DND-41 (cell line): ENCODE measurements around the gene MED12L.
"Not testable (repeated sequence)": the region's sequence is repeated elsewhere in the genome, so short reads cannot be mapped to it uniquely, and the experiment has no call there.

Experiments used
- ATAC-seq: fragments of 200-7000 bp; cut with Tn5 transposase; 3 replicates; pipeline ENCODE4 v1.9.1; 2021; ENCODE audit warnings: low read depth; ENCODE audit not compliant: insufficient read depth
- DNase-seq: peaks from one replicate; pipeline ENCODE4 v3.0.0-alpha.2; 2020
- H2AFZ ChIP-seq: 2 replicates; pipeline ENCODE4 v1.6.0; 2012; ENCODE audit warnings: low read depth, low read length
- H3K27ac ChIP-seq: 2 replicates; pipeline ENCODE4 v1.5.1; 2012; ENCODE audit warnings: low read length, inconsistent platforms
- H3K27me3 ChIP-seq: fragments of 200-600 bp; sonication (generic); 2 replicates; pipeline ENCODE4 v1.6.0; 2012; ENCODE audit warnings: low read length, mild to moderate bottlenecking, inconsistent platforms; ENCODE audit not compliant: insufficient read depth, poor library complexity
- H3K36me3 ChIP-seq: 2 replicates; pipeline ENCODE4 v1.5.1; 2012; ENCODE audit warnings: low read length, inconsistent platforms; ENCODE audit not compliant: insufficient read depth
- H3K4me1 ChIP-seq: 2 replicates; pipeline ENCODE4 v1.5.1; 2012; ENCODE audit warnings: mild to moderate bottlenecking, low read length; ENCODE audit not compliant: insufficient read depth
- H3K4me2 ChIP-seq: 2 replicates; pipeline ENCODE4 v1.6.0; 2012; ENCODE audit warnings: mild to moderate bottlenecking, moderate library complexity, low read length, inconsistent platforms; ENCODE audit not compliant: insufficient read depth
- H3K4me3 ChIP-seq, 2 experiments: fragments of 200-600 bp in 1 of 2; shearing (Covaris generic) in 1 of 2; 2 replicates each; pipeline ENCODE4 v1.5.1; 2012 to 2016; ENCODE audit warnings: inconsistent platforms in 2 of 2, low read length in 2 of 2, mild to moderate bottlenecking in 2 of 2, low read depth in 1 of 2, moderate library complexity in 1 of 2
- H3K79me2 ChIP-seq: 2 replicates; pipeline ENCODE4 v1.6.0; 2012; ENCODE audit warnings: low read length, inconsistent platforms; ENCODE audit not compliant: insufficient read depth
- H3K9ac ChIP-seq: 2 replicates; pipeline ENCODE4 v1.6.0; 2012; ENCODE audit warnings: low read depth, mild to moderate bottlenecking, inconsistent platforms, low read length, moderate library complexity
- H3K9me3 ChIP-seq: 2 replicates; pipeline ENCODE4 v1.5.1; 2012; ENCODE audit warnings: low read length, moderate library complexity, mild to moderate bottlenecking, inconsistent platforms; ENCODE audit not compliant: insufficient read depth, severe bottlenecking
- H4K20me1 ChIP-seq: 2 replicates; pipeline ENCODE4 v1.6.0; 2012; ENCODE audit warnings: low read length; ENCODE audit not compliant: insufficient read depth
- EZH2 ChIP-seq: IDR thresholded peaks from 3 replicates; pipeline ENCODE4 v1.6.1; 2012; ENCODE audit warnings: borderline replicate concordance, low read depth, mild to moderate bottlenecking, moderate library complexity, low read length, inconsistent platforms; ENCODE audit not compliant: severe bottlenecking
- TF ChIP-seq, protein P1 (sequence below): IDR thresholded peaks from 2 replicates; pipeline ENCODE4 v1.5.1; 2012; ENCODE audit warnings: borderline replicate concordance, low read length, moderate library complexity, mild to moderate bottlenecking; ENCODE audit not compliant: poor library complexity, severe bottlenecking; ENCODE audit errors: extremely low read depth

The MED12L gene

DNA sequence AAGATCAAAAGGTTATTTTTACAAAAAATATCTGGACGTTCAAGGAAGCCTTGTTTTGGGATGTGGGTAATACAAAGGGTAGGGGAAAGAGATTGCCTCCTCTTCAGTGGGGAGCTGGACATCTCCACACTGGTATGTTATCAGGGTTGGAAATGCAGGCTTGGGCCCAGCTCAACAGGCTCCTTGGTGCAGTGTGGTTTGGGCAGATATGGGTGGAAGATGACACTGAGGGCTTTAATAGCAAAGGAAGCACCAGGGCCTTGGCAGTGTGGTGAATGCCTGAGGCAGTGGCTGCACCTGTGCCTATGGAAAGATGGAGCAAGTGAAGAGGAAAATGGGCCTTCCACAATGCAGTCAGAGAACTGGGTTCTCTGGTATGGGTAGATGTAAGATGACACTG lies 11.2 kb upstream of the MED12L start:
- no peaks in the 10 kb centered on the region for H3K4me1 ChIP-seq
- no peaks in the 10 kb centered on the region for H4K20me1 ChIP-seq
- DNase-seq (no peak), ATAC-seq (no peak)
- no peaks in the 10 kb centered on the region for H3K9me3 ChIP-seq
- H2AFZ ChIP-seq: no peak overlapping the region
- H3K9ac ChIP-seq: no peak overlapping the region
- H3K4me3 ChIP-seq: no peak overlapping the region
- H3K4me2 ChIP-seq: no peak overlapping the region
- peaks cover 8% of the 10 kb centered on the region for H3K27me3 ChIP-seq
- H3K27ac ChIP-seq: no peak overlapping the region
- TF ChIP-seq EZH2: no peak
- TF ChIP-seq, protein P1, sequence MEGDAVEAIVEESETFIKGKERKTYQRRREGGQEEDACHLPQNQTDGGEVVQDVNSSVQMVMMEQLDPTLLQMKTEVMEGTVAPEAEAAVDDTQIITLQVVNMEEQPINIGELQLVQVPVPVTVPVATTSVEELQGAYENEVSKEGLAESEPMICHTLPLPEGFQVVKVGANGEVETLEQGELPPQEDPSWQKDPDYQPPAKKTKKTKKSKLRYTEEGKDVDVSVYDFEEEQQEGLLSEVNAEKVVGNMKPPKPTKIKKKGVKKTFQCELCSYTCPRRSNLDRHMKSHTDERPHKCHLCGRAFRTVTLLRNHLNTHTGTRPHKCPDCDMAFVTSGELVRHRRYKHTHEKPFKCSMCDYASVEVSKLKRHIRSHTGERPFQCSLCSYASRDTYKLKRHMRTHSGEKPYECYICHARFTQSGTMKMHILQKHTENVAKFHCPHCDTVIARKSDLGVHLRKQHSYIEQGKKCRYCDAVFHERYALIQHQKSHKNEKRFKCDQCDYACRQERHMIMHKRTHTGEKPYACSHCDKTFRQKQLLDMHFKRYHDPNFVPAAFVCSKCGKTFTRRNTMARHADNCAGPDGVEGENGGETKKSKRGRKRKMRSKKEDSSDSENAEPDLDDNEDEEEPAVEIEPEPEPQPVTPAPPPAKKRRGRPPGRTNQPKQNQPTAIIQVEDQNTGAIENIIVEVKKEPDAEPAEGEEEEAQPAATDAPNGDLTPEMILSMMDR: no peak
- no peaks in the 10 kb centered on the region for H3K79me2 ChIP-seq
- no peaks in the 10 kb centered on the region for H3K36me3 ChIP-seq

DNA sequence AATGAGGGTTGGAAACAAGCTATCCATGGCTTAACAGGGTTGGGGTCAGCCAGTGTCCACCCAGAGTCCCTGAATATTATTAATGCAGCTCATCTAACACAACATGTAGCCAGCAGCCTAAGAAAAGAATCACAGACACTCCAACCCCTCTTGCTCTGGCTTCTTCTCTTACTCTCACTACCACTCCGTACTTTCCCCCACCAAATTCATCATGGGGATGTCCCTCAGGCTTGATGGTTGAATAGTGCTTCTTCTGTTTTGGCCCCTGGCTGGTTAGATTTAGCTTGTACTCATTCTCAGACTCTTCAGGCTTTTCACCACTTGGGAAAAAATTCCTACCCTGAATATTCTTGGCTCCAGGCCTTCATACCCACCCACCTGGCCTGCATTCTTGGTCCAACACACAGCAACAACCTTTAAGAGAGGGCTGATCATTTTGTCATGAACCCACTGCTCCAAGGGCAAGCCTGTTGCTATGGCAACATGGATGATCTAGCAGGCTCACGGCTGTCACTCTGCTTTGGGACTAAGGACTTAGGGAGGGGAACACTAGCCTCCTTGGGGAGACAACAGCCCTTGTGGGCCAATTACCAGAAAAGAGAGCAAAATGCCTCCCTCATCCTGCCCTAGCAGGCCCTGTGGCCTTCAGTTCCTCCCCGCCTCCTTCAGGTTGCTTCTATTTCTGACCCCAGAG lies 9.4 kb upstream of the MED12L start:
- Histone ChIP-seq H4K20me1 (no peaks in the 10 kb centered on the region), H3K4me1 (no peaks in the 10 kb centered on the region), H3K4me3 (no peak overlapping the region), H3K27ac (no peak overlapping the region), H3K9ac (no peak overlapping the region), H3K27me3 (peaks cover 14% of the 10 kb centered on the region), H3K36me3 (no peaks in the 10 kb centered on the region), H3K79me2 (no peaks in the 10 kb centered on the region), H2AFZ (no peak overlapping the region), H3K9me3 (no peaks in the 10 kb centered on the region), H3K4me2 (no peak overlapping the region)
- DNase-seq (no peak), ATAC-seq (no peak)
- TF ChIP-seq EZH2: no peak
- TF ChIP-seq, protein P1: no peak

DNA sequence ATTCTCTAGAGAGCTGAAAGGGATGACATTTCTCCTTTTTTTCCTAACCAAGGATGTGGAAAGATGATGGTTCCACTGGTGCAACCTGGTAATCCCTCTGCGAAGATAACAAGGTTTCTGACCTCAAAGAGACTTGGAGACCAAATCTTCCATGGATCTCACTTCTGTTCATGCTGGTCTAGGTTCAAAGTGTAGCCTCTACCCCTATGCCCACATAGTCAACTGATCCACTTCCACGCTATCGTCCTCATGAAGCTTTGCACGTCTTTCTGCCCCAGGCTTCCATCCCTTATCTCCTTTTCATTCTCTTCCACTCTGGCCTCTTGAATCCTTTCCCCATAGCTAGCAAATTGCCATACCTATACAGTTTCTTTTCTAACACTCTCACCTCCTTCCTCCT lies 8.8 kb upstream of the MED12L start:
- peaks cover 11% of the 10 kb centered on the region for H3K27me3 ChIP-seq
- H3K4me2 ChIP-seq: no peak overlapping the region
- no peak for ATAC-seq
- no peaks in the 10 kb centered on the region for H4K20me1 ChIP-seq
- DNase-seq: no peak
- H3K27ac ChIP-seq: no peak overlapping the region
- no peaks in the 10 kb centered on the region for H3K4me1 ChIP-seq
- no peak overlapping the region for H2AFZ ChIP-seq
- H3K9me3 ChIP-seq: no peaks in the 10 kb centered on the region
- H3K36me3 ChIP-seq: no peaks in the 10 kb centered on the region
- TF ChIP-seq, protein P1: no peak
- no peak for TF ChIP-seq EZH2
- H3K79me2 ChIP-seq: no peaks in the 10 kb centered on the region
- H3K4me3 ChIP-seq: no peak overlapping the region
- no peak overlapping the region for H3K9ac ChIP-seq

DNA sequence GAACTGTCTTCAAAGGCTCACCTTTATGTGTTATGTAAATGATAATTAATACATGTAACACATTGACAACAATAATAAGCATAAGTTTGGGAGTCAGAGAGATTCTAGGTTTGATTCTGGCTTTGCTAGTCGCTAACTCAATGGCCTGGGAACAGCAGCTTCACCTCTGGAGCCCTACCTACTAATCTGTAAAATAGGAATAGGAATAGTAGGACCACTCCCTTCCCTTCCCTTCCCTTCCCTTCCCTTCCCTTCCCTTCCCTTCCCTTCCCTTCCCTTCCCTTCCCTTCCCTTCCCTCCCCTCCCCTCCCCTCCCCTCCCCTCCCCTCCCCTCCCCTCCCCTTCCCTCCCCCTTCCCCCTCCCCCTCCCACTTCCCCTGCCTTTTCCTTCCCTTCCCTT lies 4.4 kb upstream of the MED12L start:
- H3K4me3 ChIP-seq, H3K4me1 ChIP-seq, DNase-seq, ATAC-seq, H2AFZ ChIP-seq, H3K27ac ChIP-seq, H4K20me1 ChIP-seq, H3K36me3 ChIP-seq, H3K79me2 ChIP-seq, H3K9ac ChIP-seq, H3K4me2 ChIP-seq, H3K9me3 ChIP-seq: not testable (repeated sequence)
- H3K27me3 ChIP-seq: peaks cover 36% of the 10 kb centered on the region
